Measurements from ENCODE around the gene UBE2G1. TPM values are rescaled to one million over a fixed set of nuclear protein-coding genes. Genes with fewer than 3 reads are reported as not detected.

The UBE2G1 gene
- total and polyA plus RNA-seq, 2 of the 13 experiments (the other 11 are each of a cell fraction or from before 2014, with no cell fraction given), result 27.9 to 42.6 TPM

DNA sequence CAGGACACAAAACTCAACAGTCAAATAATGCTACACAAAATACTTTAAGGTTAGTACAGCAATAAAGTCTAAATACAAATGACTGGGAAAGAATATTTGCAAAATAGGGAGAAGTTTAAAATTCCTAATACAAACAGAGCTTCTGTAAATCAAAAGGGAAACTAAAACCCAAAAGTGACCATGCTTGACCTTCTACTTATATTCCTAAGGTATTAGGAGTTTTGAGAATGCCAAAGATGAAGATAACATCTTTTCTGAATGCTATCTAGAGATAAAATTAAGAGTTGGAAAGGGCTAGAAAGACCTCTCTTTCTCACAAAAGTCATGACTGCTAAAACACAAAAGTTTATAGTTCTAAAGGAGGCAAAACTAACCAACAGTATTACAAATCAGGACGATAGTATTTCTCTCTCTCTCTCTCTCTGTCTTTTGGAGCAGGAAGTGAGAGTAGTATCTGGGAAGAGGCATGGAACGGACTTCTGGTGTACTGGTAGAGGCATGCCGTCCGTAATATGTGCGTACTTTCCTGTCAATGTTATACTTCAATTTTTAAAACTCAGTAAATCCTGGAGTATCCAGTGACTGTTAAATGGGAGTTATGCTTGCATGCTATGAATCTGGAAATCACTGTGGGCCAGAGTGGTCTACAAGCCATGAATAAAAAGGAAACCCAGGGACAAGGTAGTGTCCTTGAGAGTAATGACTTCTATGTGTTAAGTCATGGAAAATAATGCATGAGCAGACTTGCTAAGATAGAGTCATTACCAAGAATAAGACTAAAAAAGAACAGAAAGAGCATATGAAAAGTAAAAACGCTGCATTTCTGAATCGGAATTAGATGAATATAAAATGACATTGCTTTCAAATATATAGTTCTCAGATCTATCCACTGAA is 53.0 kb downstream of the UBE2G1 start:
- Histone ChIP-seq H3K9ac (ENCODE audit: insufficient read depth, low read depth, low read length) (no peak overlapping the region; the same call in 1 of the 2 replicates), H4K20me1 (ENCODE audit: insufficient read depth, low read length) (peaks cover 37% of the 10 kb centered on the region), H3K4me3 (replicated peaks in 1 of 3; ENCODE audit: insufficient read depth in 1 of 3, low read depth in 2 of 3, low read length in 3 of 3) (no peak overlapping the region), H3K27ac (ENCODE audit: extremely low read length, insufficient read depth, low read length) (no peak overlapping the region), H3K79me2 (ENCODE audit: insufficient read depth, low read length) (peaks cover 81% of the 10 kb centered on the region), H3K4me2 (ENCODE audit: low read depth, low read length) (peak overlapping the region; percentile 9; the same call in 1 of the 2 replicates), H3K4me1 (ENCODE audit: insufficient read depth, low read length) (peaks cover 89% of the 10 kb centered on the region), H3K36me3 (replicated peaks in 1 of 2; ENCODE audit: control insufficient read depth in 1 of 2, insufficient read depth in 2 of 2, low read length in 2 of 2) (no peaks in the 10 kb centered on the region), H3K27me3 (ENCODE audit: control insufficient read depth in 1 of 2, insufficient read depth in 2 of 2, low read length in 2 of 2) (no peaks in the 10 kb centered on the region), H3K9me3 (ENCODE audit: low read length) (no peaks in the 10 kb centered on the region), H2AFZ (ENCODE audit: low read length) (no peak overlapping the region)
- intact Hi-C loops (cut with micrococcal nuclease; ENCODE audit: unreplicated experiment) (loop anchor here (5.0 kb wide), 1 partner anchor 54 kb away; the partner anchor contains the start of gene UBE2G1), in situ Hi-C loops (cut with HindIII; ENCODE audit: extremely low pct_ligation_motif_present, low pct_unique_long_range_greater_than_20kb) (no loop called here)
- ChIA-PET POLR2A (no interaction called here), CTCF (ENCODE audit: low intra/inter-chr PET ratio, low total read pairs) (no interaction called here)
- DNase-seq (ENCODE audit: low spot score), result no peak
- no TSS peak for BruUV-seq (replicated peaks)
- ATAC-seq, result no peak
- no peak for TF ChIP-seq ZNF773 (CRISPR knock-in tag; IDR thresholded peaks at IDR 0.05; ENCODE audit: borderline replicate concordance)
- no peak for TF ChIP-seq SALL1 (CRISPR knock-in tag; IDR thresholded peaks at IDR 0.05)
- TF ChIP-seq ZFP36L1 (CRISPR knock-in tag; IDR thresholded peaks at IDR 0.05), result no peak
- TF ChIP-seq ZNF83 (CRISPR knock-in tag; IDR thresholded peaks at IDR 0.05; ENCODE audit: borderline replicate concordance), result no peak
- no peak for TF ChIP-seq SP2 (CRISPR knock-in tag; IDR thresholded peaks at IDR 0.05)
- TF ChIP-seq ZNF232 (CRISPR knock-in tag; IDR thresholded peaks at IDR 0.05; ENCODE audit: borderline replicate concordance), result no peak
- TF ChIP-seq ATRX (CRISPR knock-in tag; IDR thresholded peaks at IDR 0.05; ENCODE audit: borderline replicate concordance), result no peak
- TF ChIP-seq ZBTB46 (CRISPR knock-in tag; IDR thresholded peaks at IDR 0.05; ENCODE audit: borderline replicate concordance), result no peak
- TF ChIP-seq ATF2 (CRISPR knock-in tag; IDR thresholded peaks at IDR 0.05), result no peak
- TF ChIP-seq ZNF101 (CRISPR knock-in tag; IDR thresholded peaks at IDR 0.05; ENCODE audit: borderline replicate concordance, low read depth), result no peak
- FAIRE-seq, result no peak
- WGBS (ENCODE audit: low lambda C conversion rate), result 93% methylated on average over 7 of the region's 7 CpGs

All from HepG2 (cell line).